ENCODE measurements around the gene AKR1E2.

The AKR1E2 gene

GRCh38 chr10:4838743-4839142 lies 12.7 kb downstream of the AKR1E2 start:
- TF ChIP-seq CTCF (IDR thresholded peaks at IDR 0.05; ENCODE audit: low read length, missing control alignments): no peak
- DNase-seq (ENCODE audit: low read depth): no peak
- no peak overlapping the region for H3K4me3 ChIP-seq (replicated peaks; ENCODE audit: low read depth, low read length)

- no peak for TF ChIP-seq CTCF (IDR thresholded peaks at IDR 0.05; ENCODE audit: low read length, missing control alignments)
- H3K4me3 ChIP-seq (replicated peaks; ENCODE audit: low read depth, low read length): no peak overlapping the region
- DNase-seq (ENCODE audit: low read depth): no peak
Observed at GRCh38 chr10:4839353-4839752, 13.3 kb downstream of the AKR1E2 start.

DNA sequence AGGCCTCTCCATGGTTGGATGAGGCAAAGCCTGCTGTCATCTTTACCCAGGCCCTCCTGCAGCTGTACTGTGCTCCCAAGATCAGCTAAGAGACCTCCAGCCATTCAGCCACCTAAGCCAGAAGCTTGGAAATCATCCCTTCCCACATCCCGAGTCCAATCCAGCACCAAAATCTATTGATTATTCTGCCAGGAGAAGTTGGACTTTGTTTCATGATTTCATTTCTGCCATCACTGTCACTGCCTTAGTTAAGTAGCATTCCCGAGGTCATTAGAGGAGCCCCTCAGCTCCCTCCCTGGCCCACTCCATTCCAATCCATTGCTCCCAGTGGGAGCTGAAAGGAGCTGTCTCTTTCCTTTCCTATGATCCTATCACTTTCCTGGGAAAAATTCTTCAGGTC lies 14.1 kb downstream of the AKR1E2 start:
- H3K4me3 ChIP-seq (replicated peaks; ENCODE audit: low read depth, low read length): no peak overlapping the region
- no peak for DNase-seq (ENCODE audit: low read depth)
- no peak for TF ChIP-seq CTCF (IDR thresholded peaks at IDR 0.05; ENCODE audit: low read length, missing control alignments)

DNA sequence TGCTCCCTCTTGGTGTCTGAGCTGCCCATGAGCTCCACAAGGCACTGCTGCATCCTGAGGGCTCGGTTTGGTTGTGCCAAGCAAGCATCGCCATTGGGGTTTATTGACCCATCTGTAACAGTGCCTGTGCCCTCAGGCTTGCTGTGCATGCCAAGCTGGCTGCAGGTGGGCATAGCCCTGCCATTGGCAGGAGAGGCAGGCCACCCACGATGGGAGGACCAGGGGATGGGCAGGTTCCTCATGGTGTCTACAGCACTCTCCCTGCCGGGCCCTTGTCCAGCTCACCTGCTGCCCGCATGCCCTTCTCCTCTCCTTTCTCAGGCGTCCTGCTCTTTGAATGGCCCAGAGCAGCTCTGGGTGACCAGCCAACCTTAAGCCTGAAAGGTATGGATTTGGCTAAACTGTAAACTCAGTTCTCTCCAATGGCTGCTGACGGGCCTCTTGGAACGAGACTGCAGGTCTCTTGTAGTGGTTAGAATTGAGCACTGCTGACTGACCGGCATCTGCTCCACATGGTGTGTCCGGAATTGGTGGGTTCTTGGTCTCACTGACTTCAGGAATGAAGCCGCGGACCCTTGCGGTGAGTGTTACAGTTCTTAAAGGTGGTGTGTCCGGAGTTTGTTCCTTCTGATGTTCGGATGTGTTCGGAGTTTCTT lies 17.6 kb downstream of the AKR1E2 start:
- DNase-seq (ENCODE audit: low read depth): no peak
- no peak for TF ChIP-seq CTCF (IDR thresholded peaks at IDR 0.05; ENCODE audit: low read length, missing control alignments)
- no peak overlapping the region for H3K4me3 ChIP-seq (replicated peaks; ENCODE audit: low read depth, low read length)

- H3K4me3 ChIP-seq (replicated peaks; ENCODE audit: low read depth, low read length): no peak overlapping the region
- no peak for DNase-seq (ENCODE audit: low read depth)
Observed at GRCh38 chr10:4844864-4845263, 18.9 kb downstream of the AKR1E2 start.

GRCh38 chr10:4845766-4846165 lies 19.8 kb downstream of the AKR1E2 start:
- no peak overlapping the region for H3K4me3 ChIP-seq (replicated peaks; ENCODE audit: low read depth, low read length)
- TF ChIP-seq CTCF (IDR thresholded peaks at IDR 0.05; ENCODE audit: low read length, missing control alignments): no peak
- DNase-seq (ENCODE audit: low read depth): no peak

More at GRCh38 chr10:4844864-4845263, 18.9 kb downstream of the AKR1E2 start:
- no peak for TF ChIP-seq CTCF (IDR thresholded peaks at IDR 0.05; ENCODE audit: low read length, missing control alignments)

DNA sequence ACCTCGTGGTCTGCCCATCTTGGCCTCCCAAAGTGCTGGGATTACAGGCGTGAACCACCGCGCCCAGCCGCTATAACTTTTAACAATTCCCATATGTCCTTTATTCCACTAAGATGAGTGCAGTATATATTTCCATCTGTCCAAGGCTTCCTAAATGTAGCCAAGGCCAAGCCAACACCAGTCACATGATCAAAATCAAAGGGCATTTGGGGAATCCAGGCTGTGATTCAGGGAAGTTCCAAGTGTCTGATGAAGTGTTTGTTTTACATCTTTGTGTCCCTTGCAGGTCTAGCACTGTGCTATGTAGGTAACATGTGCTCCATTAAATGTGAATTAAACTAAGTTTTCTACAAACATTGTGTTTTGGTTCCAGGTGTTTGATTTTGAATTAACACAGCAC lies 20.8 kb downstream of the AKR1E2 start:
- TF ChIP-seq CTCF (IDR thresholded peaks at IDR 0.05; ENCODE audit: low read length, missing control alignments): no peak

More for the DNA sequence above, 20.8 kb downstream of the AKR1E2 start:
- DNase-seq (ENCODE audit: low read depth): no peak
- H3K4me3 ChIP-seq (replicated peaks; ENCODE audit: low read depth, low read length): no peak overlapping the region

Data from fibroblast of pulmonary artery (primary cell).